ENCODE results near the gene ADARB1.

DNA sequence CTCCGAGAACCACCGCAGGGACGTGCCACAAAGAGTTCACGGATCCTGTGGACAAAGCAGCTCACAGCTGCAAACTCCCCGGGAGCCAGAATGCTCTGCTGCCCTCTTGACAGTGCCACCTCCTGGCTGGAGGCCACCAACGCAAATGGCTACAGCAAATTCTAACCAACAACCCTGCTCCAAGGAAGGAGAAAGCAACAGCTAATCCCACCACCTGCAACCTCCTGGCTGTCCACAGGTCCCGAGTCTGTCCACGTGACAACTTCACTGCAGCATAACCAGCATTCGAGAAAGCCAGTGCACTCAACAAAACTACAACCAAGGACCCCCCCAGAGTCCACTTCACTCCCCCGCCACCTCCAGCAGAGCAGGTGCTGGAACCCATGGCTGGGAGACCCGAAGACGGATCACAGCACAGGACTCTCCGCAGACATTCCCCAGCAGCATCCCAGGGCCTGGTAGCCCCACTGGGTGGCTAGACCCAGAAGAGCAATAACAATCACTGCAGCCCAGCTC lies 196.0 kb downstream of the ADARB1 start:
- TF ChIP-seq, protein P1, sequence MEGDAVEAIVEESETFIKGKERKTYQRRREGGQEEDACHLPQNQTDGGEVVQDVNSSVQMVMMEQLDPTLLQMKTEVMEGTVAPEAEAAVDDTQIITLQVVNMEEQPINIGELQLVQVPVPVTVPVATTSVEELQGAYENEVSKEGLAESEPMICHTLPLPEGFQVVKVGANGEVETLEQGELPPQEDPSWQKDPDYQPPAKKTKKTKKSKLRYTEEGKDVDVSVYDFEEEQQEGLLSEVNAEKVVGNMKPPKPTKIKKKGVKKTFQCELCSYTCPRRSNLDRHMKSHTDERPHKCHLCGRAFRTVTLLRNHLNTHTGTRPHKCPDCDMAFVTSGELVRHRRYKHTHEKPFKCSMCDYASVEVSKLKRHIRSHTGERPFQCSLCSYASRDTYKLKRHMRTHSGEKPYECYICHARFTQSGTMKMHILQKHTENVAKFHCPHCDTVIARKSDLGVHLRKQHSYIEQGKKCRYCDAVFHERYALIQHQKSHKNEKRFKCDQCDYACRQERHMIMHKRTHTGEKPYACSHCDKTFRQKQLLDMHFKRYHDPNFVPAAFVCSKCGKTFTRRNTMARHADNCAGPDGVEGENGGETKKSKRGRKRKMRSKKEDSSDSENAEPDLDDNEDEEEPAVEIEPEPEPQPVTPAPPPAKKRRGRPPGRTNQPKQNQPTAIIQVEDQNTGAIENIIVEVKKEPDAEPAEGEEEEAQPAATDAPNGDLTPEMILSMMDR (IDR thresholded peaks at IDR 0.05) = no peak
- TF ChIP-seq EZH2 (IDR thresholded peaks at IDR 0.05; ENCODE audit: borderline replicate concordance, insufficient read depth, low read depth, low read length, poor library complexity, severe bottlenecking) = no peak

All from B cell (primary cell).